HAP-1 (cell line): Measurements from ENCODE around the gene DYNLT1.
"Not testable (repeated sequence)": the region's sequence is repeated elsewhere in the genome, so short reads cannot be mapped to it uniquely, and the experiment has no call there.

ENCODE experiments used
- DNase-seq, 2 experiments: peaks; one replicate each; pipeline ENCODE4 v3.0.0-alpha.2; 2016 to 2020; ENCODE audit warnings: low spot score in 2 of 2
- H3K27me3 ChIP-seq: fragments of 250-450 bp; sonication (Bioruptor Pico); 2 replicates; pipeline ENCODE4 v1.5.1; 2020; ENCODE audit warnings: low read depth, mild to moderate bottlenecking, moderate library complexity
- H3K36me3 ChIP-seq: fragments of 250-450 bp; sonication (Bioruptor Pico); replicated peaks from 2 replicates; pipeline ENCODE4 v1.5.1; 2020; ENCODE audit warnings: mild to moderate bottlenecking
- H3K4me1 ChIP-seq: fragments of 250-450 bp; sonication (Bioruptor Pico); 2 replicates; pipeline ENCODE4 v1.5.1; 2020; ENCODE audit warnings: mild to moderate bottlenecking
- H3K4me3 ChIP-seq: fragments of 250-450 bp; sonication (Bioruptor Pico); 2 replicates; pipeline ENCODE4 v1.5.1; 2020; ENCODE audit warnings: mild to moderate bottlenecking, moderate library complexity
- H3K9me3 ChIP-seq: fragments of 250-450 bp; sonication (Bioruptor Pico); 2 replicates; pipeline ENCODE4 v1.5.1; 2020; ENCODE audit warnings: mild to moderate bottlenecking, moderate library complexity
- in situ Hi-C: fragments of 300-500 bp; cut with MboI; formaldehyde crosslinking; loops from 3 replicates; pipeline ENCODE4 v1.14.3; 2020; ENCODE audit warnings: low sequenced_read_pairs, inconsistent platforms, mixed read lengths

DYNLT1 gene

DNA sequence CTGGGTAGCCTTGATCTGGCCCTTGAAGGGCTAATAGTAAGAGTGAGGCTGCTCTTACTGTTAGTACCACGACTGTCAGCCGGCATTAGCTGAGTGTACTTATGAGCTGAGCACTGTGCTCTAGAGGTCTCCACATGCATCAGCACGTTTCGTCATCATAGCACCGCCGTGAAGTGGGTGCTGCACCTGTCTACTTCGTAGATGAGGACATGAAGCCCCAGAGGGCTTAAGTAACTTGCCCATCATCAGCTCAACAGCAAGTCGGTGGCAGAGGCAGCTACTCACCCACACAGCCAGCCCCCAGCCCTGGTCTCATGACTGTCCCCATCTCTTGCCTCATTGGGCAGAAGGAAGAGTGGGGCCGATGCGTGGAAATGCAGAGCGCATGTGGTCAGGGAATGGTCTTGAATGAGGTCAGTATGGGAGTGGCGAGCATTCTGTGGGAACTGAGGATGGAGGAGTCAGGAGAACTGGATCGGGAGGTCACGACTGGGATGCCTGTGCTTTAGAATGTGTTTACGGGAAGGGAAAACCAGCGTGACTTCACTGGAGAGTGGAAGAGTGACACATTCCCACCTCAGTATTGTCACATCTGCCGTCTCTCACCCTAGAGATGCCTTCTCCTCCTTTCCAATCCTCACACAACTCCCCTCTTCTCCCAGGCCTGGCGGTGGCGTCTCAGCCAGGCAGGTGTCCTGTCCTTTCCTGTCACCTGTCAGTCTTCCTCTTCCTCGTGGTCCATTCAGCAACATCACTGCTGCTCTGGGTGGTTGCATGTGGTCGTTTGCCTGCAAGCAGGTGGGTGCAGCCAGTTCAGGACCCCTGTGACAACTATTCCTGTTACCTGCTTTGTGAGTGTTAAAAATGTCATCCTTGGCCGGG, 11.3 kb upstream of the DYNLT1 start:
- in situ Hi-C loops, result no loop called here
- H3K36me3 ChIP-seq, result no peaks in the 10 kb centered on the region
- no peaks in the 10 kb centered on the region for H3K9me3 ChIP-seq
- H3K27me3 ChIP-seq, result no peaks in the 10 kb centered on the region
- no peak for DNase-seq
- H3K4me3 ChIP-seq, result no peak overlapping the region
- H3K4me1 ChIP-seq, result no peaks in the 10 kb centered on the region

DNA sequence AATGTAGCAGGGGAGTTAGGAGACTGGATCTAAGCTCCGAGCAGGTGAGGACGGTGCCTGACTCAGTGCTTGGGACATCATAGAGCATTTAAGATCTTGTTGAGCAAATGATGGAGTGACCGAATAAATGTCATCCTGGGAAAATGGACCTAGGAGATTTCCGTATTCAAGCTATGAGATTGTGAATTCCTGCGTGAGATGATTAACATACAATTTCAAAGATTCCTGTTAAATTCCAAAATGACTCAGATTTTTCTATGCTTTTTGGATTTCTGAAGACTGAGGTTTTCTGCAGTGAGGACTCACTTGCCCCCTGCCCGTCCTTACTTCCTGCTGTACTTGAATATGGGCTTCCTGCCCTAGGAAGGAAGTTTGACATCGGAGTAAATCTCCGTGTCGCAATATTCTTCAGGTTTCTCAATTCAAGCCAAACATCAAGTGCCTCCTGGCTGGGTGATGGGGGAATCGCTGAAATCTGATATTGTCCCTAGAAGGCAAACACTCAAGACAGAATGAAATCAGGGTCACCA, 10.5 kb upstream of the DYNLT1 start:
- H3K27me3 ChIP-seq, result no peaks in the 10 kb centered on the region
- in situ Hi-C loops, result no loop called here
- H3K9me3 ChIP-seq, result no peaks in the 10 kb centered on the region
- no peak overlapping the region for H3K4me3 ChIP-seq
- H3K36me3 ChIP-seq, result no peaks in the 10 kb centered on the region
- H3K4me1 ChIP-seq, result no peaks in the 10 kb centered on the region
- no peak for DNase-seq

DNA sequence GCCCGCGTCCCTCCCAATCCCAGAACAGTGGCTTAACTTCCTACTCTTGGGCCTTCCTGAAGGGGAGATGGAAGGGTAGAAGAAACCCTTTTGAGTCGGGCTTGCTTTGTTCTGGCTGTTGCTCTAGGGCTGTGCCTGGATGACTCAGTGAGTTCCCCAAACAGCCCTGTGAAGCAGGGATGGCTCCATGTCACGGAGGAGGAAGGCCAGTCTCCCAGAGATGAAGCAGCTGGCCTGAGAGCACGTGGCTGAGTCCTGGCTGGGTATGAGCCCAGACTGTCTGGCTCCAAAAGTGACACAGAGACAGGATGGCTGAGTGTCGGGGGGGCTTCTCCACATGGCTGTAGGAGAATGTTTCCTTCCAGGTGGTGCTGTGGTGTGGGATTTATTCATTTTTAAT, 10.0 kb upstream of the DYNLT1 start:
- Histone ChIP-seq H3K27me3 (no peaks in the 10 kb centered on the region), H3K4me1 (no peaks in the 10 kb centered on the region), H3K9me3 (no peaks in the 10 kb centered on the region), H3K36me3 (no peaks in the 10 kb centered on the region), H3K4me3 (no peak overlapping the region)
- no peak for DNase-seq
- in situ Hi-C loops, result no loop called here

GRCh38 chr6:158653577-158654354, 9.2 kb upstream of the DYNLT1 start:
- DNase-seq, result no peak
- Histone ChIP-seq H3K4me3 (no peak overlapping the region), H3K9me3 (no peaks in the 10 kb centered on the region), H3K27me3 (no peaks in the 10 kb centered on the region), H3K4me1 (no peaks in the 10 kb centered on the region), H3K36me3 (no peaks in the 10 kb centered on the region)
- in situ Hi-C loops, result no loop called here

DNA sequence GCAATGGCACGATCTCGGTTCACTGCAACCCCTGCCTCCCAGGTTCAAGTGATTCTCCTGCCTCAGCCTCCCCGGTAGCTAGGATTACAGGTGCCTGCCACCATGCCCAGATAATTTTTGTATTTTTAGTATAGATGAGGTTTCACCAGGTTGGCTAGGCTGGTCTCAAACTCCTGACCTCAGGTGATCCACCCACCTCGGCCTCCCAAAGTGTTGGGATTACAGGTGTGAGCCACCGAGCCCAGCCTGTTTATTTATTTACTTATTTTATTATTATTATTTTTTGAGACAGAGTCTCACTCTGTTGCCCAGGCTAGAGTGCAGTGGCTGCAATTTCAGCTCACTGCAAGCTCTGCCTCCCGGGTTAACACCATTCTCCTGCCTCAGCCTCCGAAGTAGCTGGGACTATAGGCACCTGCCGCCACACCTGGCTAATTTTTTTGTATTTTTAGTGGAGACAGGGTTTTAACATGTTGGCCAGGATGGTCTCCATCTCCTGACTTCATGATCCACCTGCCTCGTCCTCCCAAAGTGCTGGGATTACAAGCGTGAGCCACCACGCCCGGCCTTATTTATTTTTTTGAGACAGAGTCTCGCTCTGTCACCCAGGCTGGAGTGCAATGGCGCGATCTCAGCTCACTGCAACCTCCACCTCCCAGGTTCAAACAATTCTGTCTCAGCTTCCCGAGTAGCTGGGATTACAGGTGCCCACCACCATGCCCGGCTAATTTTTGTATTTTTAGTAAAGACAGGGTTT, 7.6 kb upstream of the DYNLT1 start:
- H3K4me1 ChIP-seq, result not testable (repeated sequence)

GRCh38 chr6:158649289-158650143, 5.0 kb upstream of the DYNLT1 start, which contains the start of gene SYTL3:
Gene SYTL3, plus strand, starts transcription at chr6:158650054. Its CDS starts 13,215 bp downstream, at chr6:158663269.
- no peak for DNase-seq
- in situ Hi-C loops, result no loop called here
- peaks cover 5% of the 10 kb centered on the region for H3K4me1 ChIP-seq

More for the DNA sequence above, 7.6 kb upstream of the DYNLT1 start:
- DNase-seq, in situ Hi-C loops, H3K9me3 ChIP-seq, H3K27me3 ChIP-seq, H3K4me3 ChIP-seq, H3K36me3 ChIP-seq: not testable (repeated sequence)

DNA sequence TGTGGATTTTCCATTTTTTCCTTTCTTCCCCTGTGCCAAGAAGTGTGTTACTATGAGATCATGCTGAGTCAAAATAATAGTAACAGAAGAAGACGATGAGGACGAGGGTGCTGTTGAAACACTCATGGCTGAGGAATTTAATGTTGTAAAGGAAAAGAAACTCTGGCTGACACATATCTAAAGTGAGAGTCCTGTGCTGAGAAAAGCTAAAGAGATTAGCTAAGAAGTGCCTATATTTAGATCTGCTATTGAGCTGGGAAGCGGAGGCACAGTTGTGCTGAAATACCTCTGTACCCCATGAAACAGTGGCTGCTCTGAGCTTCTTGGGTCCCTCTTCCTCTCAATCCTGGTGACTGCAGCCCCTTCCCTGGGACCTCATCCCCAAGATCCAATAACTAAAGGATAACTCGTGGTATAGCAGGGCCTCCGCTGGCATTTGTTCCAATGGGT, 4.2 kb upstream of the DYNLT1 start:
- DNase-seq, result no peak
- H3K4me1 ChIP-seq, result peaks cover 5% of the 10 kb centered on the region
- no peaks in the 10 kb centered on the region for H3K36me3 ChIP-seq
- no peak overlapping the region for H3K4me3 ChIP-seq
- in situ Hi-C loops, result no loop called here
- no peaks in the 10 kb centered on the region for H3K27me3 ChIP-seq
- no peaks in the 10 kb centered on the region for H3K9me3 ChIP-seq

More at GRCh38 chr6:158649289-158650143, 5.0 kb upstream of the DYNLT1 start, which contains the start of gene SYTL3:
- Histone ChIP-seq H3K4me3 (no peak within 1 kb of the TSS), H3K36me3 (no peaks in the 10 kb centered on the region), H3K27me3 (no peaks in the 10 kb centered on the region), H3K9me3 (no peaks in the 10 kb centered on the region)

- in situ Hi-C loops, result no loop called here
- no peak for DNase-seq
- H3K4me1 ChIP-seq, result peaks cover 8% of the 10 kb centered on the region
- no peaks in the 10 kb centered on the region for H3K27me3 ChIP-seq
- no peak overlapping the region for H3K4me3 ChIP-seq
- H3K36me3 ChIP-seq, result no peaks in the 10 kb centered on the region
- no peaks in the 10 kb centered on the region for H3K9me3 ChIP-seq
These were observed 3.0 kb upstream of the DYNLT1 start for GRCh38 chr6:158647501-158647900.

DNA sequence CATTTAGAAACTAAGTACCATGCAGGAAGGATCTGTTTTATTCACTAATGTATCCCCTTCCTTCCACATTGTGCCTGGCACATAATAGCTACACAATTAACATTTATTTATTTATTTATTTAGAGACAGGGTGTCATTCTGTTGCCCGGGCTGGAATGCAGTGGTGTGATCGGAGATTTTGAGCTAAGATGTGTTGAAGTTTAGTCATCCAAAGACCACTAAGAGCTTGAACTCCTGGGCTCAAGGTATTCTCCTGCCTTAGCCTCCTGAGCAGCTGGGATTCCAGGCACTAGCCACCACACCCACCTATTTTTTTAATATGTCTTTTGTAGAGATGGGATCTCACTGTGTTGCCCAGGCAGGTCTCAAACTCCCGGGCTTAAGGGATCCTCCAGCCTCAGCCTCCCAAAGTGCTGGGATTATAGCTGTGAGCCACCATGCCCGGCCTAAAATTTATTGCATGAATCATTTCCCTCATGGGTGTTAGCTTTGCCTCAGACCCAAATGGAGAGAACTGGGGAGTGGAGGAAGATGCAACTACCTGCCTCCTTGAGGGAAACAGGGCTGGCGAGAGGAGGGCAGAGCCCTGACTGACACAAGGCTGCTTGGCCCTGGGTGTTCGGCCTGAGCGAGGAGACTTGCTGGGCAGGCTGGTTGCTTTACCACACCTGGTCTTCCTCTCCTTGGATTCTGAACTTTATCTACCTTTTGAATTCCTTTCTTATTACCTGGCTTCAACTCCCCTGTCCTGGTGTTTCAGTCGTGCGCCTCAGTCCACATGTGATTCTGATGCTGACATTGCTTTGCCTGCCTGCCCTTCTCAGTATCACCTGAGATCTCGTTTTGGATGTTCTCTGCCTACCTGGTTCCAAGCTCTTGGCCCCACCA, 1.7 kb upstream of the DYNLT1 start:
- Histone ChIP-seq H3K9me3 (no peaks in the 10 kb centered on the region), H3K27me3 (no peaks in the 10 kb centered on the region), H3K4me3 (no peak overlapping the region), H3K36me3 (no peaks in the 10 kb centered on the region), H3K4me1 (peaks cover 8% of the 10 kb centered on the region)
- in situ Hi-C loops, result no loop called here
- DNase-seq, result peak in 1 of 2 experiments; percentile 6

DNA sequence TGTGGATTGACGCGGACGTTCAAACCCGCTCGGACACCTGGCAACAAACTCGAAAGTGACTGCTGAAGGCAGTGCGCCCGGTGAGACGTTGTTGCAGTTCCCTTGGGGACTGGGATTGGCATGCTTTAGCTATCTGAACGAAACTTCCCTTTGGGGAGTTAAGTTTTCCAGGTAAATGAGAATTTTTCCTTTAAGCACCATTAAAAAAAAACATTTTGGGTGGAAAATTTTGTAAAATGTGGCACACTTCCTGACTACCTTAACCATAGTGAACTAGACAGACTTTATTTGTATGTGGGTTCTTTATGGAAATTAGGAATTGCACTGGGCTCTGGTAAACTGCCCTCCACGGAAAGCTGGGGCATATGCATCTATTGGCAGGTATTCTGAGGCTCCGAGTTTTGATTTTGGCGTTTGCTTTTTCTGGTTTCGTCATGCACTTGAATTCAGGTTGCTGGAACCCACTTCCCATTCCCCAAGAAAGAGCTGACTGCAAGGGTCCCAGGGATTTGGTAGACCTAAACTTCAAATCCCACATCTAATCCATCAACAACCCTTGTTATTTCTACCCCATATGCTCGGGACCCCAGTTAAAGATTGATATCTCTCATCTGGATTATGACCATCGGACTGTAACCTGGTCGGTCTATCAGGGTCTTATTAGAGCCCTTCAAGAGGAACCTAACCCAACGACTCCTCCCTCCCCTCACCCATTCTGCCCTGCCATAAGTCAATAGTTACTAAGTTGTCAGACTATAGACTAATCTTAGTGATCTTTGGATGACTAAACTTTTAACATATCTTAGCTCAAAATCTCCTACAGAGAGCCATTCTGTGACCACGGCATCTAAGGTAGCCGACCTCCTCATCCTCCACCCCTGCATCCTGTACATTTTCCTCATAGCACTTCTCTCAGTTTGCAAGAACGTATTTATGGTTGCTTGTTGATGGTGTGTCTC, 800 bp upstream of the DYNLT1 start:
- peak overlapping the region; percentile 94 for H3K4me3 ChIP-seq
- in situ Hi-C loops, result no loop called here
- peaks cover 8% of the 10 kb centered on the region for H3K4me1 ChIP-seq
- no peaks in the 10 kb centered on the region; the same call in 1 of the 2 replicates for H3K36me3 ChIP-seq
- DNase-seq, result peak in 1 of 2 experiments; percentile 6
- no peaks in the 10 kb centered on the region for H3K9me3 ChIP-seq
- no peaks in the 10 kb centered on the region for H3K27me3 ChIP-seq

GRCh38 chr6:158643836-158644230, 710 bp downstream of the DYNLT1 start:
- H3K27me3 ChIP-seq, result no peaks in the 10 kb centered on the region
- no peaks in the 10 kb centered on the region for H3K9me3 ChIP-seq
- peaks cover 8% of the 10 kb centered on the region for H3K4me1 ChIP-seq
- in situ Hi-C loops, result no loop called here
- DNase-seq, result no peak
- H3K4me3 ChIP-seq, result peak overlapping the region; percentile 94
- no peaks in the 10 kb centered on the region; the same call in 1 of the 2 replicates for H3K36me3 ChIP-seq
